HUES64 (cell line): ENCODE results near the gene ITPR3.

Experiments used
- H3K27ac ChIP-seq: 2 replicates; pipeline ENCODE4 v1.7.0; 2013; ENCODE audit warnings: low read depth, low read length, inconsistent platforms
- H3K27me3 ChIP-seq: 2 replicates; pipeline ENCODE4 v1.6.1; 2013; ENCODE audit warnings: mild to moderate bottlenecking, low read length; ENCODE audit not compliant: insufficient read depth
- H3K36me3 ChIP-seq: 2 replicates; pipeline ENCODE4 v1.6.1; 2013; ENCODE audit warnings: mild to moderate bottlenecking, low read length; ENCODE audit not compliant: insufficient read depth
- H3K4me1 ChIP-seq: 2 replicates; pipeline ENCODE4 v1.6.1; 2013; ENCODE audit warnings: mild to moderate bottlenecking, low read length, moderate library complexity; ENCODE audit not compliant: insufficient read depth
- H3K4me3 ChIP-seq: 2 replicates; pipeline ENCODE4 v1.5.1; 2013; ENCODE audit warnings: mild to moderate bottlenecking, low read length, moderate library complexity
- H3K9ac ChIP-seq: 2 replicates; pipeline ENCODE4 v1.6.1; 2013; ENCODE audit warnings: mild to moderate bottlenecking, low read depth, low read length
- H3K9me3 ChIP-seq: 2 replicates; pipeline ENCODE4 v1.6.1; 2013; ENCODE audit warnings: low read depth, low read length; ENCODE audit not compliant: insufficient read depth
- WGBS: fragments of 150-250, 120-280 bp; methylation state at CpG from one replicate; pipeline ENCODE4 v1.1.7; 2013; ENCODE audit warnings: missing lambda C conversion rate; 5-methylcytosine and 5-hydroxymethylcytosine counted together

ITPR3 gene

DNA sequence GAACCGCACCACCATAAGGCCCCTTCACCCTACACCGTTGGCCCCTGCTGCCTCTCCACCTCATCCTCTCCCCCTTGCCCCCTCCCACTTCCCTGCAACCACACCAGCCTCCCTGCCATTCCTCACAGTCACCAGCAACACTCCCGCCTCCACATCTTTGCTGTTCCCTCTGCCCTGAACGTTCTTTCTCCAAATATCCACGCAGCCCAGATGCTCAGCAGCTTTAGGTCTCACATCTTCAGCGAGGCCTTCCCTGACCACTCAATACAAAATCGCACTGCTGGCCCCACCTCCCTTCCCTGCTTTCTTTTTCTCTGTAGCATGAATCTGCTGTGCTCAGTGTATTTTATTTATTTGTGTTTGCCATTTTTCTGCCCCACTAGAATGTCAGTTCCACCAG, 20.5 kb downstream of the ITPR3 start:
- WGBS = 85% methylated on average over 7 of the region's 7 CpGs
- no peaks in the 10 kb centered on the region for H3K36me3 ChIP-seq
- H3K27ac ChIP-seq = no peak overlapping the region
- H3K4me1 ChIP-seq = peaks cover 6% of the 10 kb centered on the region; the same call in 1 of the 2 replicates
- H3K9me3 ChIP-seq = no peaks in the 10 kb centered on the region
- no peak overlapping the region for H3K4me3 ChIP-seq
- H3K27me3 ChIP-seq = no peaks in the 10 kb centered on the region
- no peak overlapping the region for H3K9ac ChIP-seq

DNA sequence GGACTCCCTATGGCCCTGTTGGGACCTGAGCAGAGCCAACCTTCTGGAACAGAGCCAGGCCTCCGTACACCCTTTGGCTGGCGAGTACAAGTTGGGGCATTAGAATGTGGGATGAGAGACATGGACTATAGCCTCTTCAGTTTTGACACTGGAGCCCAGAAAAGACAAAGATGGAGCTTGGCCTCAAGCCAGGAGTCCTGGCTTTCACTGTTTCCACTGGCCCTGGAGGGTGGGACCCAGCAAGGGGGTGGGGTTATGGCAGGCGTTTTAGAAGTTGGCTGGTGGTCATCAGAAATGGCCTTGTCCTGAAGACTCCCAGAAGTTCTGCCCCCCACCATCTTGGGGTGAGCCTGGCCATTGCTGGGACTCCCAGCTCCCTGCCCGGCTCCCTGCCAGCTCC, 21.8 kb downstream of the ITPR3 start:
- Histone ChIP-seq H3K27me3 (no peaks in the 10 kb centered on the region), H3K4me1 (no peaks in the 10 kb centered on the region), H3K9ac (no peak overlapping the region), H3K9me3 (no peaks in the 10 kb centered on the region), H3K36me3 (peaks cover 4% of the 10 kb centered on the region; the same call in 1 of the 2 replicates), H3K4me3 (no peak overlapping the region), H3K27ac (no peak overlapping the region)
- WGBS = 80% methylated on average over 4 of the region's 4 CpGs

GRCh38 chr6:33651403-33651802, 30.3 kb downstream of the ITPR3 start:
- WGBS = 92% methylated on average over 4 of the region's 4 CpGs
- H3K36me3 ChIP-seq = peaks cover 4% of the 10 kb centered on the region
- H3K9ac ChIP-seq = no peak overlapping the region
- no peaks in the 10 kb centered on the region for H3K4me1 ChIP-seq
- no peaks in the 10 kb centered on the region for H3K9me3 ChIP-seq
- no peaks in the 10 kb centered on the region for H3K27me3 ChIP-seq
- no peak overlapping the region for H3K27ac ChIP-seq
- no peak overlapping the region for H3K4me3 ChIP-seq

DNA sequence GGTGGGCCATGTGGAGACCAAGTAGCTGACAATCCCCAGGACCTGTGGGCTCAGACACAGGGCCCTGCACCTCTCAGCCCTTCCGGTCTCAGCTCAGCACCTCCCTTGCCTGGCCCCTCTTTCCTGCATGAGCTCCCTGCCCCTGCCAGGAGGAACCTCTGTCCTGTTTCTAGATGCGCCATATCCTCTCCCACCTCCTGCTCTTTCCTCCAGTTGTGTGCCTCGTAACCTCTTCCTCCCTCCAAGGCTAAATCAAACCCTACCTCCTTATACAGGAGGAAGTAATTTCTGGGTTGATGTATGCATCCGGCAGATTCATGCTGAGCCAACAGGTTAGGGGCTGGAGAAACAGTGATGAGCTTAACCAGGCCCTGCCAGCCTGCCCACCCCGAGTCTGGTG, 30.9 kb downstream of the ITPR3 start:
- peaks cover 4% of the 10 kb centered on the region for H3K36me3 ChIP-seq
- 92% methylated on average over 4 of the region's 5 CpGs for WGBS
- H3K27me3 ChIP-seq = no peaks in the 10 kb centered on the region
- no peaks in the 10 kb centered on the region for H3K9me3 ChIP-seq
- no peak overlapping the region for H3K27ac ChIP-seq
- no peaks in the 10 kb centered on the region for H3K4me1 ChIP-seq
- H3K9ac ChIP-seq = no peak overlapping the region
- H3K4me3 ChIP-seq = no peak overlapping the region

- Histone ChIP-seq H3K9me3 (no peaks in the 10 kb centered on the region), H3K27me3 (no peaks in the 10 kb centered on the region), H3K4me1 (no peaks in the 10 kb centered on the region), H3K4me3 (no peak overlapping the region), H3K9ac (no peak overlapping the region), H3K36me3 (peaks cover 11% of the 10 kb centered on the region), H3K27ac (no peak overlapping the region)
- WGBS = 87% methylated on average over 5 of the region's 5 CpGs
Observed at GRCh38 chr6:33654831-33655554, 33.9 kb downstream of the ITPR3 start.

- no peaks in the 10 kb centered on the region for H3K9me3 ChIP-seq
- no peak overlapping the region for H3K9ac ChIP-seq
- H3K4me1 ChIP-seq = no peaks in the 10 kb centered on the region
- H3K36me3 ChIP-seq = peaks cover 14% of the 10 kb centered on the region
- no peaks in the 10 kb centered on the region for H3K27me3 ChIP-seq
- H3K4me3 ChIP-seq = no peak overlapping the region
- H3K27ac ChIP-seq = no peak overlapping the region; the same call in 1 of the 2 replicates
- 68% methylated on average over 5 of the region's 5 CpGs for WGBS
Observed at GRCh38 chr6:33656844-33657243, 35.7 kb downstream of the ITPR3 start.

GRCh38 chr6:33658982-33659689, 38.0 kb downstream of the ITPR3 start:
- no peaks in the 10 kb centered on the region for H3K9me3 ChIP-seq
- H3K36me3 ChIP-seq = peaks cover 16% of the 10 kb centered on the region
- H3K4me1 ChIP-seq = no peaks in the 10 kb centered on the region
- H3K27me3 ChIP-seq = no peaks in the 10 kb centered on the region
- WGBS = 93% methylated on average over 16 of the region's 16 CpGs
- H3K4me3 ChIP-seq = no peak overlapping the region
- H3K9ac ChIP-seq = no peak overlapping the region
- no peak overlapping the region for H3K27ac ChIP-seq

DNA sequence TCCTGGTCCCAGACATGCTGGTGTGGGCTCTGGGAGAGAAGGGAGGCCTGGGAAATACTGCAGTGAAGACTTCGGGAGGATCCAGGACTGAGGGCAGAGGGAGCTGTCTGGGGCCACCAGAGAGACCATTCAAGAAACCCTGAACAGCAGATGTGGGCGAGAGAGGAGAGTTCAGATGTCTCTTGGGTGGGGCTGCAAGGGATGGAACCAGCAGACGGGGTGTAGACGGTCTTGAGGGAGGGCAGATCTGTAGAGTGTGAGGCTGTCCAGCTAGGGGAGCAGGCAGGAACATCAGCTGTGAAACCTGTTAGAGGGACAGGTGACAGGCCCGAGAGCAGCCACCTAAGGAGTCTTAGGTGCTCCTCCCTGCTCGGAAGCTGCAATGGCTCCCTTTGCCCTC, 38.9 kb downstream of the ITPR3 start:
- no peaks in the 10 kb centered on the region for H3K27me3 ChIP-seq
- peaks cover 24% of the 10 kb centered on the region for H3K36me3 ChIP-seq
- no peak overlapping the region for H3K4me3 ChIP-seq
- no peaks in the 10 kb centered on the region for H3K9me3 ChIP-seq
- 92% methylated on average over 6 of the region's 6 CpGs for WGBS
- no peak overlapping the region for H3K9ac ChIP-seq
- no peak overlapping the region for H3K27ac ChIP-seq
- no peaks in the 10 kb centered on the region for H3K4me1 ChIP-seq

DNA sequence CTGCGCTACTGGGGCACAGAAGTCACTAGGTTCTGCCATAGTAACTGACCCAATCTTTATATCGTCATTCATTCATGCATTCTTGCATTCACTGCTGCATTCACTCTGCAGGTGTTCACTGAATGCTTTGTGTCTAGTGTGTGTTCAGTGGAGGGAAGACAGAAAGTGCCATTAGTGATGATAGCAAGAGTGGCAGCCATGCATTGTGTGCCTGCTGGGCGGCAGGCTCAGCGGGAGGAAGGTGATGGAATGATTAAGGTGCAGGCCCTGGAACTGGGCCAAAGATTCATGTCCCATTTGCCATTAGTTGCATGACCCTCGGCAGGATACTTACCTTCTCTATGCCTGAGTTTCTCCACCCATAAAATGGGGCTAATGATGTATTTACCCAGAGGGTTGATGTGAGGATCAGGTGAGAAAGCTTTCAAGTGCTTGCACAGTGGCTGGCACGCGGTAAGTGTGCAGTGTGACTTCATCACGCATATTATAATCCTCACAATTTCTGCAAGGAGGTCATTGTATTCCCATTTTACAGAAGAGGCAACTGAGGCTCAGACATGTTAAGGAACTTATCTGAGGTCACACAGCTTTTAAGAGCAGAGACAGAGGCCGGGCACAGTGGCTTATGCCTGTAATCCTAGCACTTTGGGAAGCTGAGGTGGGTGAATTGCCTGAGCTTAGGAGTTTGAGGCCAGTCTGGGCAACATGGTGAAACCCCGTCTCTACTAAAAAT, 40.1 kb downstream of the ITPR3 start:
- Histone ChIP-seq H3K9me3 (no peaks in the 10 kb centered on the region), H3K9ac (no peak overlapping the region), H3K27ac (no peak overlapping the region), H3K4me1 (no peaks in the 10 kb centered on the region), H3K36me3 (peaks cover 34% of the 10 kb centered on the region), H3K4me3 (no peak overlapping the region), H3K27me3 (no peaks in the 10 kb centered on the region)
- WGBS = 89% methylated on average over 10 of the region's 10 CpGs

DNA sequence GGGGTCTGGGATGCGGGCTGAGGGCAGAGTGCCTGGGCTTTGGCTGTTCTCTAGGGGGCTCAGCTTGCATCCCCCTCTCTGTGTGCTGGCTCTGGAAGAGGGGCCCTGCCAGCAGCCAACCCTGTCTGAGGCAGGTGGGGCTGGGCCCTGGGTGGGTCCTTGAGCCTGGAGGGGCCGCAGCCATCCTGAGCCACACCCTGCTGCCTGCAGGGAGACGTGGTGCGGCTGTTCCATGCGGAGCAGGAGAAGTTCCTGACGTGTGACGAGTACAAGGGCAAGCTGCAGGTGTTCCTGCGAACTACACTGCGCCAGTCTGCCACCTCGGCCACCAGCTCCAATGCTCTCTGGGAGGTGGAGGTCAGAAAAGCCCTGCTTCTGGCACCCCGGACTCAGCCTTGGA, 41.2 kb downstream of the ITPR3 start:
- no peak overlapping the region for H3K9ac ChIP-seq
- H3K27ac ChIP-seq = no peak overlapping the region
- 90% methylated on average over 11 of the region's 11 CpGs for WGBS
- H3K36me3 ChIP-seq = peaks cover 44% of the 10 kb centered on the region
- no peaks in the 10 kb centered on the region for H3K27me3 ChIP-seq
- no peaks in the 10 kb centered on the region for H3K4me1 ChIP-seq
- no peaks in the 10 kb centered on the region for H3K9me3 ChIP-seq
- H3K4me3 ChIP-seq = no peak overlapping the region

- H3K27ac ChIP-seq = no peak overlapping the region
- no peaks in the 10 kb centered on the region for H3K9me3 ChIP-seq
- H3K36me3 ChIP-seq = peaks cover 50% of the 10 kb centered on the region
- H3K27me3 ChIP-seq = no peaks in the 10 kb centered on the region
- no peak overlapping the region for H3K4me3 ChIP-seq
- no peaks in the 10 kb centered on the region for H3K4me1 ChIP-seq
- 92% methylated on average over 5 of the region's 5 CpGs for WGBS
- no peak overlapping the region for H3K9ac ChIP-seq
Observed at GRCh38 chr6:33663028-33663427, 41.9 kb downstream of the ITPR3 start.
